ENCODE results near the gene CST9.
A peak's percentile ranks its signal among the peaks of the same experiment; 100 is the strongest.
"Not testable (repeated sequence)": the region's sequence is repeated elsewhere in the genome, so short reads cannot be mapped to it uniquely, and the experiment has no call there.

CST9 gene

GRCh38 chr20:23582293-23582692 lies 23.4 kb downstream of the CST9 start:
- Histone ChIP-seq H3K36me3 (ENCODE audit: low read depth) (no peaks in the 10 kb centered on the region), H3K9me3 (ENCODE audit: severe bottlenecking) (no peaks in the 10 kb centered on the region), H3K4me1 (ENCODE audit: insufficient read depth, poor library complexity, severe bottlenecking) (peaks cover 46% of the 10 kb centered on the region), H3K4me3 (ENCODE audit: severe bottlenecking) (no peak overlapping the region), H3K27me3 (ENCODE audit: insufficient read depth, poor library complexity, severe bottlenecking) (no peaks in the 10 kb centered on the region), H3K27ac (ENCODE audit: poor library complexity, severe bottlenecking) (peak overlapping the region; percentile 73)
- TF ChIP-seq CTCF (IDR thresholded peaks at IDR 0.05; ENCODE audit: poor library complexity, severe bottlenecking): no peak
- DNase-seq (ENCODE audit: low spot score) (no peak), ATAC-seq (ENCODE audit: low read depth) (no peak)

DNA sequence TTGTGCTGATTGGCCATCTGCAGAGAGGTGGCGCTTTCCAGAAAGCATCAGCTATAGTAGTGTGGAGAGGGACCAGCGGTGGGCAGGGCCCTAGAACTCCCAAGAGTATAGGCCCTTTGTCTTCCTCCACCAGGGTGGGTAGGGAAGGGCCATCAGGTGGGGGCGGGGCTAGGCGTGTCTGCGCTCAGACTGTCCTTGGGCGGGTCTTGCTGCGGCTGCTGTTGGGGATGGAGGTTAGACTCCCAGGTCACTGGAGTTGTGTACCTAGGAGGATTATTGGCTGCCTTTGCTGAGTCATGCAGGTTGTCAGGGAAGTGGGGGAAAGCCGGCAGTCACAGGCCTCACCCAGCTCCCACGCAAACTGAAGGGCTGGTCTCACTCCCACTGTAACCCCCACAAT lies 23.9 kb downstream of the CST9 start:
- ATAC-seq (ENCODE audit: low read depth); H3K27me3 ChIP-seq (ENCODE audit: insufficient read depth, poor library complexity, severe bottlenecking); DNase-seq (ENCODE audit: low spot score); H3K36me3 ChIP-seq (ENCODE audit: low read depth); H3K9me3 ChIP-seq (ENCODE audit: severe bottlenecking); H3K4me3 ChIP-seq (ENCODE audit: severe bottlenecking): not testable (repeated sequence)
- Histone ChIP-seq H3K27ac (ENCODE audit: poor library complexity, severe bottlenecking) (peak overlapping the region; percentile 73), H3K4me1 (ENCODE audit: insufficient read depth, poor library complexity, severe bottlenecking) (peaks cover 45% of the 10 kb centered on the region)

DNA sequence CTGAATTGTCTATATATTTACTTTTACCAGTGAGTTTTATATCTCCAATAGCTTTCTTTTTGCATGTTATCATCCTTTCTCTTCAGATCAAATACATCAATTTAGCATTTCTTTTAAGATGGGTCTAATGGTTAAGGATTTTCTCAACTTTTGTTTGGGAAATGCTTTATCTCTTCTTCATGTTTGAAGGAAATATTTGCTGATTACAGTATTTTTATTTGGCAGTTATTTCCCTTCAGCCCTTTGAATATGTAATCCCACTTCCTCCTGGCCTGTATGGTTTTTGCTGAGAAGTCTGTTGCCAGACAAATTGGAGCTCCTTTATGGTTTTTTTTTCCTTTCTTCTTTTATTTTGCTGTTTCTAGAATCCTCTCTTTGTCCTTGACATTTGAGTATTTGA lies 30.7 kb downstream of the CST9 start:
- H3K9me3 ChIP-seq (ENCODE audit: severe bottlenecking): no peaks in the 10 kb centered on the region
- no peak overlapping the region for H3K4me3 ChIP-seq (ENCODE audit: severe bottlenecking)
- no peak overlapping the region for H3K27ac ChIP-seq (ENCODE audit: poor library complexity, severe bottlenecking)
- no peak for TF ChIP-seq CTCF (IDR thresholded peaks at IDR 0.05; ENCODE audit: poor library complexity, severe bottlenecking)
- no peaks in the 10 kb centered on the region for H3K36me3 ChIP-seq (ENCODE audit: low read depth)
- DNase-seq (ENCODE audit: low spot score) (no peak), ATAC-seq (ENCODE audit: low read depth) (no peak)
- no peaks in the 10 kb centered on the region for H3K4me1 ChIP-seq (ENCODE audit: insufficient read depth, poor library complexity, severe bottlenecking)
- no peaks in the 10 kb centered on the region for H3K27me3 ChIP-seq (ENCODE audit: insufficient read depth, poor library complexity, severe bottlenecking)

GRCh38 chr20:23570178-23570760 lies 35.4 kb downstream of the CST9 start:
- no peaks in the 10 kb centered on the region for H3K27me3 ChIP-seq (ENCODE audit: insufficient read depth, poor library complexity, severe bottlenecking)
- no peaks in the 10 kb centered on the region for H3K4me1 ChIP-seq (ENCODE audit: insufficient read depth, poor library complexity, severe bottlenecking)
- DNase-seq (ENCODE audit: low spot score) (no peak), ATAC-seq (ENCODE audit: low read depth) (no peak)
- H3K4me3 ChIP-seq (ENCODE audit: severe bottlenecking): no peak overlapping the region
- no peak overlapping the region for H3K27ac ChIP-seq (ENCODE audit: poor library complexity, severe bottlenecking)
- H3K9me3 ChIP-seq (ENCODE audit: severe bottlenecking): no peaks in the 10 kb centered on the region
- H3K36me3 ChIP-seq (ENCODE audit: low read depth): no peaks in the 10 kb centered on the region
- no peak for TF ChIP-seq CTCF (IDR thresholded peaks at IDR 0.05; ENCODE audit: poor library complexity, severe bottlenecking)

GRCh38 chr20:23569570-23569969 lies 36.1 kb downstream of the CST9 start:
- Histone ChIP-seq H3K27me3 (ENCODE audit: insufficient read depth, poor library complexity, severe bottlenecking) (no peaks in the 10 kb centered on the region), H3K36me3 (ENCODE audit: low read depth) (no peaks in the 10 kb centered on the region), H3K4me3 (ENCODE audit: severe bottlenecking) (no peak overlapping the region), H3K9me3 (ENCODE audit: severe bottlenecking) (no peaks in the 10 kb centered on the region), H3K27ac (ENCODE audit: poor library complexity, severe bottlenecking) (no peak overlapping the region), H3K4me1 (ENCODE audit: insufficient read depth, poor library complexity, severe bottlenecking) (no peaks in the 10 kb centered on the region)
- ATAC-seq (ENCODE audit: low read depth) (no peak), DNase-seq (ENCODE audit: low spot score) (no peak)
- no peak for TF ChIP-seq CTCF (IDR thresholded peaks at IDR 0.05; ENCODE audit: poor library complexity, severe bottlenecking)

Measured in RWPE2 (cell line).